Ishikawa (cell line): ENCODE measurements around the gene ARL4A.

Experiments
- CEBPB ChIP-seq: IDR thresholded peaks from 2 replicates; pipeline ENCODE4 v1.6.1; 2012
- CREB1 ChIP-seq: IDR thresholded peaks from 2 replicates; pipeline ENCODE4 v1.6.1; 2012; ENCODE audit warnings: low read depth
- EGR1 ChIP-seq: IDR thresholded peaks from 2 replicates; pipeline ENCODE4 v1.6.1; 2012
- EP300 ChIP-seq: IDR thresholded peaks from 2 replicates; pipeline ENCODE4 v1.6.1; 2012; ENCODE audit warnings: borderline replicate concordance
- FOXM1 ChIP-seq: IDR thresholded peaks from 2 replicates; pipeline ENCODE4 v1.6.1; 2012; ENCODE audit warnings: low read depth, borderline replicate concordance
- NFIC ChIP-seq: IDR thresholded peaks from 2 replicates; pipeline ENCODE4 v1.6.1; 2012
- TAF1 ChIP-seq: IDR thresholded peaks from 2 replicates; pipeline ENCODE4 v1.6.1; 2012; ENCODE audit warnings: low read depth, mild to moderate bottlenecking
- TCF12 ChIP-seq: IDR thresholded peaks from 2 replicates; pipeline ENCODE4 v1.6.1; 2012; ENCODE audit warnings: low read depth
- TEAD4 ChIP-seq: IDR thresholded peaks from 2 replicates; pipeline ENCODE4 v1.6.1; 2012
- USF1 ChIP-seq: IDR thresholded peaks from 2 replicates; pipeline ENCODE4 v1.6.1; 2012
- YY1 ChIP-seq: IDR thresholded peaks from 2 replicates; pipeline ENCODE4 v1.6.1; 2012; ENCODE audit warnings: low read depth
- ZBTB7A ChIP-seq: IDR thresholded peaks from 2 replicates; pipeline ENCODE4 v1.6.1; 2012; ENCODE audit warnings: low read depth
- TF ChIP-seq, protein P1 (sequence below): IDR thresholded peaks from 2 replicates; pipeline ENCODE4 v1.6.1; 2012; ENCODE audit warnings: low read depth, mild to moderate bottlenecking
- TF ChIP-seq, protein P2 (sequence below): IDR thresholded peaks from 2 replicates; pipeline ENCODE4 v1.6.1; 2012

Gene ARL4A

GRCh38 chr7:12727455-12728191 is 40.2 kb downstream of the ARL4A start:
- TF ChIP-seq, protein P1, sequence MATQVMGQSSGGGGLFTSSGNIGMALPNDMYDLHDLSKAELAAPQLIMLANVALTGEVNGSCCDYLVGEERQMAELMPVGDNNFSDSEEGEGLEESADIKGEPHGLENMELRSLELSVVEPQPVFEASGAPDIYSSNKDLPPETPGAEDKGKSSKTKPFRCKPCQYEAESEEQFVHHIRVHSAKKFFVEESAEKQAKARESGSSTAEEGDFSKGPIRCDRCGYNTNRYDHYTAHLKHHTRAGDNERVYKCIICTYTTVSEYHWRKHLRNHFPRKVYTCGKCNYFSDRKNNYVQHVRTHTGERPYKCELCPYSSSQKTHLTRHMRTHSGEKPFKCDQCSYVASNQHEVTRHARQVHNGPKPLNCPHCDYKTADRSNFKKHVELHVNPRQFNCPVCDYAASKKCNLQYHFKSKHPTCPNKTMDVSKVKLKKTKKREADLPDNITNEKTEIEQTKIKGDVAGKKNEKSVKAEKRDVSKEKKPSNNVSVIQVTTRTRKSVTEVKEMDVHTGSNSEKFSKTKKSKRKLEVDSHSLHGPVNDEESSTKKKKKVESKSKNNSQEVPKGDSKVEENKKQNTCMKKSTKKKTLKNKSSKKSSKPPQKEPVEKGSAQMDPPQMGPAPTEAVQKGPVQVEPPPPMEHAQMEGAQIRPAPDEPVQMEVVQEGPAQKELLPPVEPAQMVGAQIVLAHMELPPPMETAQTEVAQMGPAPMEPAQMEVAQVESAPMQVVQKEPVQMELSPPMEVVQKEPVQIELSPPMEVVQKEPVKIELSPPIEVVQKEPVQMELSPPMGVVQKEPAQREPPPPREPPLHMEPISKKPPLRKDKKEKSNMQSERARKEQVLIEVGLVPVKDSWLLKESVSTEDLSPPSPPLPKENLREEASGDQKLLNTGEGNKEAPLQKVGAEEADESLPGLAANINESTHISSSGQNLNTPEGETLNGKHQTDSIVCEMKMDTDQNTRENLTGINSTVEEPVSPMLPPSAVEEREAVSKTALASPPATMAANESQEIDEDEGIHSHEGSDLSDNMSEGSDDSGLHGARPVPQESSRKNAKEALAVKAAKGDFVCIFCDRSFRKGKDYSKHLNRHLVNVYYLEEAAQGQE = no peak
- TF ChIP-seq, protein P2, sequence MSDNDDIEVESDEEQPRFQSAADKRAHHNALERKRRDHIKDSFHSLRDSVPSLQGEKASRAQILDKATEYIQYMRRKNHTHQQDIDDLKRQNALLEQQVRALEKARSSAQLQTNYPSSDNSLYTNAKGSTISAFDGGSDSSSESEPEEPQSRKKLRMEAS = no peak

- TF ChIP-seq EP300 = no peak
Measured at GRCh38 chr7:12728192-12728538, 40.7 kb downstream of the ARL4A start.

- TF ChIP-seq ZBTB7A (no peak), FOXM1 (no peak), TCF12 (peak; percentile 32; the same call in 1 of the 2 replicates), NFIC (peak; percentile 90), TEAD4 (0 out of 2 replicates have a peak, but pooled peaks have one; percentile 22)
Measured at GRCh38 chr7:12729112-12729511, 41.7 kb downstream of the ARL4A start.

GRCh38 chr7:12730523-12730922 is 43.1 kb downstream of the ARL4A start:
- TF ChIP-seq EP300 = no peak
- TF ChIP-seq YY1 = no peak
- TF ChIP-seq TCF12 = no peak

- TF ChIP-seq CREB1 = no peak
- TF ChIP-seq FOXM1 = no peak
- TF ChIP-seq EP300 = no peak
- no peak for TF ChIP-seq TEAD4
- no peak for TF ChIP-seq TAF1
- TF ChIP-seq NFIC = no peak
- no peak for TF ChIP-seq YY1
Measured at GRCh38 chr7:12731214-12731656, 43.8 kb downstream of the ARL4A start.

GRCh38 chr7:12731775-12732174 is 44.3 kb downstream of the ARL4A start:
- TF ChIP-seq, protein P1 = no peak
- TF ChIP-seq TCF12 (no peak), NFIC (no peak), USF1 (no peak), TAF1 (no peak)

- TF ChIP-seq EP300 = no peak
- no peak for TF ChIP-seq YY1
- TF ChIP-seq CEBPB = no peak
Measured at GRCh38 chr7:12732428-12732827, 45.0 kb downstream of the ARL4A start.

GRCh38 chr7:12735923-12736322 is 48.5 kb downstream of the ARL4A start:
- TF ChIP-seq FOXM1 (no peak), EGR1 (no peak), TCF12 (no peak), CREB1 (no peak), ZBTB7A (no peak)
- TF ChIP-seq, protein P2 = no peak
